Measurements from ENCODE around the gene ACTL8.

The ACTL8 gene, protein sequence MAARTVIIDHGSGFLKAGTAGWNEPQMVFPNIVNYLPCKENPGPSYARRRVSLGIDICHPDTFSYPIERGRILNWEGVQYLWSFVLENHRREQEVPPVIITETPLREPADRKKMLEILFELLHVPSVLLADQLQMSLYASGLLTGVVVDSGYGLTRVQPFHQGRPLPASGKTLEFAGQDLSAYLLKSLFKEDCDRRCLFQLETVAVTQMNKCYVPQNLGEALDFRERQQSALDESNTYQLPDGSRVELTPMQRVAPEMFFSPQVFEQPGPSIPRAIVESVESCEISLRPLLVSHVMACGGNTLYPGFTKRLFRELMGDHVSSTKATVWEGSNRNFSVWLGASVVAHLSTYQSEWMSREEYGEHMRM

GRCh38 chr1:17755120-17755519, at the start of gene ACTL8:
TSS of gene ACTL8 (plus strand) at chr1:17755333. CDS start at chr1:17823009, 67,676 bp downstream.
- DNase-seq, result no peak

- DNase-seq, result no peak
Observed at GRCh38 chr1:17706445-17706844, 48.7 kb upstream of the ACTL8 start.

DNA sequence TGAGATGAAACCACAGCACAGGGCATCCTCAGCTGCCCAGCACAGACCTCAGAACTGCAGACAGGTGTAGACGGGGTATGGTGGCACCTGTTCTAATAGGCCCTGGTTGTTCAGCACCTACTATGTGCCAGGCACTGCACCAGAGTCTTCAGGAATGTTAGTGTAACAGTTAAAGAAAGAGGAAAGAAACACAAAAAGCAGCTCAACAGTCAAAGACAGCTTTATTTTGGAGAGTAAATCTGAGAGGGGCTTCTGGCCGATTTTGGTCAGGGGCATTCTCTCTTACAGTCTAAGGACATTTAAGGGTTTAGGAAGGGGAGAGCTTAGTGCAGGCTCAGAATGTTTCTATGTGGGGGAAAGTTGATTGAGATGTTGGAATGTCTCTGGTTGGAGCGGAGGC, 45.2 kb upstream of the ACTL8 start:
- DNase-seq, result no peak

DNA sequence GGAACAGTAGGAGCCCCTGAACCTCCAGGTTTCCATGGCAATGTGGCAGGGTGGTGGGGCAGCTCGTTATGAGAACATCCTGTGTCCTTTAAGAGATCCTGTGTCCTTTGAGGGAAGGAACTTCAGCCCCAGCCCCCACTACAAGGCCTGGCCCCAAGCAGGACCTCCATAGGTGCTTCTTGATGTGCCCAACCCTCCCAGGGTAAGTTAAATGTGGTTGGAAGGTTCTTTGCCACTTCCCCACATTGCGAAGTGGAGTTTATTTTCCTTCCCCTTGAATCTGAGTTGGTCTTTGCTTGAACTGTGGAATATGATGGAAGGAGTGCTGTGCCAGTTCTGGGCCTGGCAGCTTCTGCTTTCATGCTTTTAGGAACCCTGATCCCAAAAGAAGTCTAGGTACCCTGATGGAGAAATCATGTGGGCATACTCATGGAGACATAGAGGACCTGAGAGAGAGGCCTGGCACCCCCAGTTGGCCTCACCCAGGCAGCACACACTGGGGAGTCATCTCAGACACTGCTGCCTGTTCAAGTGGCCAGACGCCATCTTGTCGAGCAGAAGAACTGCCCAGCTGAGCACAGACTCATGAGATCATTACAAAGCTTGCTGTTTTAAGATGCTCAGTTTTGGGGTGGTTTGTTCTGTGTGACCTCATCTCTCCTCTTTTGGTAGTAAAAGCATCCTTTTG, 44.1 kb upstream of the ACTL8 start:
- no peak for DNase-seq

GRCh38 chr1:17711577-17711910, 43.6 kb upstream of the ACTL8 start:
- DNase-seq, result no peak

- DNase-seq, result no peak
Observed at GRCh38 chr1:17711941-17712340, 43.2 kb upstream of the ACTL8 start.

DNA sequence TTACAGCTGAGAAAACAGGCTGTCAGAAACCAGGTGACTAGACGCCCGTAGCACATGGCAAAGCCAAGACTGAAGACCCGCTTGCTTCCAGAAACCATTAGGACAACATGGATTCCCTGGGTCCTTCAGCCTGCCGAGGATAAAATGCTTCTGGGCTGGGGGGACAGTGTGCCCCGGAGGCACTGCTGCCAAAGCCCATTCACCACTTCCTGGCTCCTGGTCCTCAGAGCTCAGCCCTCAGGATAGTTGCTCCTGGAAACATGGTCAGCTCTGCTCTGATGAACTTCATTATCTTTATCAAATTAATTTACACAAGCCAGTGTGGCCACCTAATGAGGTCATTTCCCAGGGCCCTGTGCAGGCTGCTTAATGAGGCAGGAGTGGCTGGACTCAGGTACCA, 41.1 kb upstream of the ACTL8 start:
- DNase-seq, result no peak

DNA sequence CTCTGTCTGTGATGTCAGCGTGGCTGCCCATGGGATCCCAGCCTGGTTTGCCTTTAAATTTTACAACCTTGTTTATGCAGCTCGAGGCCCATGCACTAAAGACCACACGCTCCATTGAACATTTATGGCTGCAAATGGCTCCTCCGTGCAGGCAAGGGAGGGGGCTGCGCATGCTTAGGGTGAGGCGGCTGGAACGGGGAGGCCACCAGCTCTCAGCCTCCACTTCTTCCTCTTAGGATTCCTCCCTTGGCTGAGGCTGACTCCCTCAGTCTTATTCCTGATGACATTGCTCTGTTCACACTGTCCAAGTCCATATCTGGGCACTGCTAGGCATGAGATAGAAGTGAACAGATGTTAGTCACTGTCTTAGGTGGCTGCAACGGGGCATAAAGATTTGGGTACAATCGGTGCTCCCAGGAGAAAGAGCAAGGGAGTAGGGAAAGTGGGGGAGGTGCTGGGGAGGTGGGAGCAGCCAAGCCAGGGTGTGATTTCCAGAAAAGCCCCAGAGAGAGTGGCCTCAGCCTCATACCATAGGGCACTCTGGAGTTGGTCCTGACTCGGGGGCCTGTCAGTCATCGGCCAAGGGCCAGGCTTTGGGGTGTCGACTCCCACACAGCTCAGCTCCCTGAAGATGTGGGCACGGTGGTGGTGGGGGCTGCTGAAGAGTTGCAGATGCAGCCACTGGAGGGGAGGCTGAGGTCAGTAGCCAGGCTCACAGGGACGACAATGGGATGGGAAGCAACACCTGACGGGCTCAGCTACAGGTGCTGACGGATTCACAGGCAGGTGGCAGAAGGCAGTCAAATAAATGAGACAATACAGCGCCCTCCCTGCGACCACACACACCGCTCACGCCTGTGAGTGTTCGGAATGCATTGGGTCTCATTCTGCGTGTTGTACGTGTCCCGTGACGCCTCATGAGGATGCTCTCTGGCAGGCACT, 37.3 kb upstream of the ACTL8 start:
- no peak for DNase-seq

GRCh38 chr1:17719874-17720273, 35.3 kb upstream of the ACTL8 start:
- DNase-seq, result no peak

DNA sequence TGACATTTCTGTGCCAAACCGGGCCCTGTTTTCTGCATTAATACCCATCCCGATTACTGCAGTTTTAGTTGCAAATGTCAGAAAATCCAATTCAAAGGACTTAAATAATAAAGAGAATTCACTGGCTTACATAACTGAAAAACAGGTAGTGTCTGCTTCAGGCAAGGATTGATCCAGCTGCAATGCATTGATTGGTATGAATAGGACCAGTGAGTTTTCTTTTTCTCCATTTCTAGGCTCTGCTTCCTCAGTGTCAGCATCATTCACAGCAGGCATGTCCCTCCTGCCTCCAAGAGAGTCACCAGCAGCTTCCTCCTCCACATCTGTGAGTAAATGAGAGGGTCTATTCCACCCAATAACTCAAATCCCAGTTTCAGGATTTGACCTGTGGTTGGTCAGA, 33.7 kb upstream of the ACTL8 start:
- no peak for DNase-seq

DNA sequence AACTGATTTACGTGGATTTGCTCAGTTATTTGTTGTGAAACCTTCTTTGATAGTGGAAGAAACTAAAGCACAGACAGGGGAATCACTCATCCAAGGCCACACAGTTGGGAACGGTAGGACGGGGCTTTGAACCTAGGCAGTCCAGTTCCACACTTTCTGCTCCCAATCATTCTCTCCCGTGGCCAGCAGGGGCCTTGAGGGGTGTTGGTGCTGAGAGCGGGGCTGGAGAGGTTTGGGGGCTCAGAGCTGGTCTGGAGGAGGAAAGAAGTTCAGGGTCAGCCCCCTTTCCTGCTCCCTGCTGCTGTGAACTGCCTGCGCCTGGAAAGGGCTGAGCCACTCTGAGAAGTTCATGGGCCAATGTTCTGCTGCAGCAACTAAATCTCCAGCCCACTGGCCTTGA, 31.4 kb upstream of the ACTL8 start:
- no peak for DNase-seq

DNA sequence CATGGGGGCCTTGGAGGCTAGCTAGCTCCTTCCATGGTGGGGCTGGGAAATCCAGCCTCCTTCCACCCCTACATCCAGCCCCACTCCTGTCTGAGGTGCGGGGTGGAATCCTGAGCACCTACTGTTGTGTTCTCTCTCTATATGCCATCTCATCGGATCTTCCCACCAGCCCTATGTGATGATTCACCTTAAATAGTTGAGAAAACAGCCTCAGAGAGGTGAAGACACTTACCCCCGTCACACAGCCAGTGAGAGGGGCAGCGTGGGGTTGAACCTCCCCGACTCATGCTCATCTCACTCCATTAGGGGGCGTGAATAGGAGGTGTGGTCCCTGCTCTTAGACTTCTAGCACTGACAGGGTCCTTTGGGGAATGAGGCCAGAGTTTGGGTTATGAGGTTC, 31.0 kb upstream of the ACTL8 start:
- no peak for DNase-seq

DNA sequence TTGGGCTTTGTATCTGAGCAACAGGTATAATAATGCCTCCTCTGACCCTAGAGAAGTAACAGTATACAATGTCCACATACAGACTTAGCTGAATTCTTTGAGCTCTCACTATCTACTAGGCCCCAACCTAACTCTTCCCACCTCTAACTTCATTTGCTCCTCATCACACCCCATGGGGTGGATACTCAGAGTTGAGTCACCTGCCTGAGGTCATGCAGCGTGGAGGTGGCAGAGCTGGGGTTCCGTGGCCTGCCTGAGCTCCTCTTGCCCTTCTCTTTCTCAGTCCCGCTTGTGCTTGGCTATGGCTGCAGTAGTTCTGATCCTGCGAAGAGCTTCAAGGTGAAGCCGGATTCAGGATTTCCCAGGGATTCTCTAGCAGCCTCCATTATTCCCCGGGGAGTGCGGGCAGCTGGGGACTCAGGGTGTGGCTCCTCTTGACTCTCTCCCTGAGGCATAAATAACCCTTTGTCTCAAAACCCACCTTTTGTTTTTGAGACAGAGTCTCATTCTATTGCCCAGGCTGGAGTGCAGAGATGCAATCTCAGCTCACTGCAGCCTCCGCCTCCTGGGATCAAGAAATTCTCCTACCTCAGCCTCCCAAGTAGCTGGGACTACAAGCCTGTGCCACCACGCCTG, 29.9 kb upstream of the ACTL8 start:
- no peak for DNase-seq

GRCh38 chr1:17725811-17726582, 29.1 kb upstream of the ACTL8 start:
- no peak for DNase-seq

- no peak for DNase-seq
Observed at GRCh38 chr1:17728123-17728712, 26.9 kb upstream of the ACTL8 start.

DNA sequence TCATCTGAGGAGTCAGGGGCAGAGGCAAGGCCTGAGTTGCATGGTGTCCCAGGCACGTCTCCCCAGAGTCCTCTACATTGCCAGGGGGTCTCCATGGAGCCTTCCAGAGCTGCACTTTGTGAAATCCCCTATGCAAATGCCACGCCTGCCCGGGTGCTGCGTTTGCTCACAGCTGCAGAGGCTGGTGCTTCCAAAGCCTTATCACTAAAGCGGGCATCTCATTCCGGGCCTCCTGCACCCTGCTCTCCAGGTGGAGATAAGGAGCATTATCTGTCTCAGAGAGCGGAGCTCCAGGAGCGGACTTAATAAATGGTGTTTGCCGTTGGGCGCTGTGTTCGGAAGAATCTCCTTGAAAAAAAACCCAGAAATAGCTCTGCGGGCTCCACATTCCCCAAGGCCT, 25.9 kb upstream of the ACTL8 start:
- DNase-seq, result no peak

DNA sequence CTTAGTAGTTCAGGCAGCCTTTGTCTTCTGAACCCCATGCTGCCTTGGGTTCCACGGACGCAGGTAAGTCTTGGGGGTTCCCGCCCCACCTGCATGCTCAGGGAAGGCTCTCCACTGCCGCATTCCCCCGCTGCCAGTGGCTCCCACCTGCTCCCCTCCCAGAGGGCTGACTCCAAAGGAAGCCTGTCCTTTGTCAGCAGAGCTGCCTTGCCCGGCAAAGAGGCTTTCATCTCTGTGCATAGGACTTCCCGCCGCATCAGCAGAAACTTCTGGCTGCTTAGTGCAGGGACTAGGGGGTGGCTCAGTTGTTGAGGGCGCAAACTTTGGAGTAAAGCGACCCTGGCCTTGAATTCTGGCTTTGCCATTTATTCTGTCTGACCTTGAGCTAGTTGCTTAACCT, 25.2 kb upstream of the ACTL8 start:
- DNase-seq, result no peak

GRCh38 chr1:17731460-17731859, 23.7 kb upstream of the ACTL8 start:
- DNase-seq, result no peak

DNA sequence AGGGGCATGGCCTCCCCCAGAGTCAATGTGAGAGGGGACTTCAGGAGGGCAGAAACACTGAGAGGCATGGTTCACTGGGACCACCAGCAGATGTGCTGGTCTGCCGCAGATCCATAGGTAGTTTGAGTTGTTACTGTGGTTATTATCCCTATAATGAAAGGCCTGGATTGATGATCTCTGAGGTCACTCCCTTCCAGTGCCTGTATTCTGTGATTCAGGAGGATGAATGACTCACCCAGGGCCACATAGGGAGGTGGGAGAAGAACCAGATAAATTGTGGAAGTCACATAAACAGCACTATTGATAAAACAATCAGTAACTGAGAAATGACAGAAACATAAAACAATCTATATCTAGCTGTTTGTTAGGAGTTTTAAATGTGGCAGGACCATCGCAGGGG, 22.7 kb upstream of the ACTL8 start:
- no peak for DNase-seq

DNA sequence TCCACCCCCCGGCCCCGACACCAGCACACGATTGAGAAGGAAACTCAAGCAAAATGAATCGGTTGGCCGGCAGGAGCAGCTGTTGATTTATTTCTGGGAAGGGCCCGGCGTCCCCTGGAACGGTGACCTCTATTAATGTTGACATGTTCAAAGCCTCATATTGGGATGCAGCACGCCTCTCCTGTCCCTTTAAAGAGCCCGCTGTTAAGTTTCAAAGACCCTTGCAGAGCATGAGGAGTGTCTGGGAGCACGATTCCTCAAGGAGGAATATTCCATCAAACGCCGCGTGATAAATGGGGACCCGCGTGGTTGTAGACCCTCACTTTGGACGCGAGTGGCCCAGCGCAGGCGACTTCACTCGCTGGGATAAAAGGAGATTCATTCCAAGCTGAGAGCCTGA, 21.5 kb upstream of the ACTL8 start:
- DNase-seq, result no peak

DNA sequence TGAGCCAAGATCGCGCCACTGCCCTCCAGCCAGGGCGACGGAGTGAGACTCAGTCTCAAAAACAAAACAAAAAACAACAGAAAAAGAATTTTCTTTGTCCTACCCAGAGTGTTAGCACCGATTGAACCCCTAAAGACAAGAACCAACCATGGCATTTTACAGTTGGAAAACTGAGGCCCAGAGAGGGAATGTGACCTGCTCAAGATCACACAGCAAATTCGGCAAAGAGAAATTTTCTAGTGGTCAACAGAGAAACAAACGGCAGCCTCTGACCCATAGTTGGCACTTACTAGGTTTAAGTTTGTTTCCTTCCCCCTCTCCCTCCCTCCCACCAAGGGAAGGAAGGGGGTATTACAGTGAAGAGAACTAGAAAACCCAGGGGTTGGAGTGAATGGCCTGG, 20.5 kb upstream of the ACTL8 start:
- no peak for DNase-seq

GRCh38 chr1:17735348-17735747, 19.8 kb upstream of the ACTL8 start:
- no peak for DNase-seq

Data from SHP77 treated with DMSO at 0.1 percent for 48 hours (cell line).